Stomach (tissue), 4 donors: ENCODE data around the gene SERBP1.

Experiments used
- CTCF ChIP-seq, 7 experiments: fragments of 450-650 bp in 4 of 7; fragments of 200-600 bp in 3 of 7; sonication (generic) in 3 of 7; IDR thresholded peaks; one replicate each; pipeline ENCODE4 v1.5.1; 2016 to 2019; ENCODE audit warnings: antibody characterized with exemption in 7 of 7, control low read depth in 2 of 7, mild to moderate bottlenecking in 1 of 7
- POLR2A ChIP-seq, 4 donors: fragments of 450-650 bp; IDR thresholded peaks; one replicate each; pipeline ENCODE4 v1.6.1; 2016; ENCODE audit warnings: antibody characterized with exemption in 4 of 4, control low read depth in 2 of 4, mild to moderate bottlenecking in 1 of 4, moderate library complexity in 1 of 4
- POLR2AphosphoS5 ChIP-seq, 3 donors: sonication (generic); formaldehyde crosslinking; IDR thresholded peaks; one replicate each; pipeline ENCODE4 v1.6.1; 2016; ENCODE audit warnings: antibody characterized with exemption in 3 of 3

- TF ChIP-seq POLR2A (IDR thresholded peaks at IDR 0.05): no peak
- TF ChIP-seq CTCF (IDR thresholded peaks at IDR 0.05): no peak
- no peak for TF ChIP-seq POLR2AphosphoS5 (IDR thresholded peaks at IDR 0.05)
Measured at GRCh38 chr1:67459068-67459467, 28.9 kb upstream of the SERBP1 start.
